SK-N-SH treated with all-trans-retinoic acid at 6 μM for 48 hours (cell line): ENCODE data around the gene KRTAP5-10.
"Not testable (repeated sequence)": the region's sequence is repeated elsewhere in the genome, so short reads cannot be mapped to it uniquely, and the experiment has no call there.

Experiments used
- ATAC-seq: fragments of 200-7000 bp; cut with Tn5 transposase; 3 replicates; pipeline ENCODE4 v1.9.1; 2020; ENCODE audit warnings: mild to moderate bottlenecking, moderate library complexity
- CSDC2 ChIP-seq: fragments of 250-450 bp; sonication (Bioruptor Pico); IDR thresholded peaks from 2 replicates; pipeline ENCODE4 v1.5.0; 2020; ENCODE audit warnings: mild to moderate bottlenecking, moderate library complexity
- ESRRG ChIP-seq: fragments of 250-450 bp; sonication (Bioruptor Pico); IDR thresholded peaks from 2 replicates; pipeline ENCODE4 v1.6.1; 2021; ENCODE audit warnings: mild to moderate bottlenecking
- OSR1 ChIP-seq: fragments of 250-450 bp; sonication (Bioruptor Pico); IDR thresholded peaks from 2 replicates; pipeline ENCODE4 v1.8.0; 2022; ENCODE audit warnings: moderate library complexity, mild to moderate bottlenecking, inconsistent platforms
- RARB ChIP-seq: fragments of 250-450 bp; sonication (Bioruptor Pico); IDR thresholded peaks from 2 replicates; pipeline ENCODE4 v1.8.0; 2021; ENCODE audit warnings: mild to moderate bottlenecking, moderate library complexity
- TOX ChIP-seq: fragments of 250-450 bp; sonication (Bioruptor Pico); IDR thresholded peaks from 2 replicates; pipeline ENCODE4 v1.8.0; 2021; ENCODE audit warnings: mild to moderate bottlenecking, moderate library complexity, borderline replicate concordance
- ZFP3 ChIP-seq: fragments of 250-450 bp; sonication (Bioruptor Pico); IDR thresholded peaks from 2 replicates; pipeline ENCODE4 v1.5.0; 2020; ENCODE audit warnings: mild to moderate bottlenecking, moderate library complexity
- TF ChIP-seq, protein P1 (sequence below): fragments of 250-450 bp; sonication (Bioruptor Pico); IDR thresholded peaks from 2 replicates; pipeline ENCODE4 v1.5.1; 2020; ENCODE audit warnings: low read depth, mild to moderate bottlenecking, moderate library complexity
- TF ChIP-seq, protein P2 (sequence below): fragments of 250-450 bp; sonication (Bioruptor Pico); IDR thresholded peaks from 2 replicates; pipeline ENCODE4 v1.8.0; 2020; ENCODE audit warnings: mild to moderate bottlenecking, moderate library complexity, borderline replicate concordance

KRTAP5-10 gene

DNA sequence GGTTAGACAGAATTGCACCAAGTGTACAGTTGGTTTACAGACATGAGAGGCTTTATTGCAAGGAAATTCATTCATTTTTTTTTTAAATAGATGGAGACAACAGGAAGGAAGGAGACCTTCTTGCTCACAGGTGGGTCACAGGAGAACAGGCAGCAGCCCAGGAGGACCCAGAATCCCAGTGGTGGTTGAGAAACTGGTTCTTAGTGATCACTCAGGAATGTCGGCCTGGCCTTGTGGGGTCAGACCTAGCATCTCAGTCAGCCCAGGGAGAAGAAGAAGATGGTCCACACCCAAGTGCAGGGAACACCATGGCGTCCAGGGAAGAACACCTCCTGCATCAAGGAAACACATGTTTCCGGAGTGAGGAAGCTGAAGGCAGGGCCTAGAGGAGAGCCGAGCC lies 16.5 kb downstream of the KRTAP5-10 start:
- ATAC-seq, result no peak
- TF ChIP-seq, protein P1, sequence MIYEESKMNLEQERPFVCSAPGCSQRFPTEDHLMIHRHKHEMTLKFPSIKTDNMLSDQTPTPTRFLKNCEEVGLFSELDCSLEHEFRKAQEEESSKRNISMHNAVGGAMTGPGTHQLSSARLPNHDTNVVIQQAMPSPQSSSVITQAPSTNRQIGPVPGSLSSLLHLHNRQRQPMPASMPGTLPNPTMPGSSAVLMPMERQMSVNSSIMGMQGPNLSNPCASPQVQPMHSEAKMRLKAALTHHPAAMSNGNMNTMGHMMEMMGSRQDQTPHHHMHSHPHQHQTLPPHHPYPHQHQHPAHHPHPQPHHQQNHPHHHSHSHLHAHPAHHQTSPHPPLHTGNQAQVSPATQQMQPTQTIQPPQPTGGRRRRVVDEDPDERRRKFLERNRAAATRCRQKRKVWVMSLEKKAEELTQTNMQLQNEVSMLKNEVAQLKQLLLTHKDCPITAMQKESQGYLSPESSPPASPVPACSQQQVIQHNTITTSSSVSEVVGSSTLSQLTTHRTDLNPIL, result no peak
- no peak for TF ChIP-seq OSR1 (CRISPR knock-in tag)
- TF ChIP-seq RARB (CRISPR knock-in tag), result no peak
- TF ChIP-seq, protein P2, sequence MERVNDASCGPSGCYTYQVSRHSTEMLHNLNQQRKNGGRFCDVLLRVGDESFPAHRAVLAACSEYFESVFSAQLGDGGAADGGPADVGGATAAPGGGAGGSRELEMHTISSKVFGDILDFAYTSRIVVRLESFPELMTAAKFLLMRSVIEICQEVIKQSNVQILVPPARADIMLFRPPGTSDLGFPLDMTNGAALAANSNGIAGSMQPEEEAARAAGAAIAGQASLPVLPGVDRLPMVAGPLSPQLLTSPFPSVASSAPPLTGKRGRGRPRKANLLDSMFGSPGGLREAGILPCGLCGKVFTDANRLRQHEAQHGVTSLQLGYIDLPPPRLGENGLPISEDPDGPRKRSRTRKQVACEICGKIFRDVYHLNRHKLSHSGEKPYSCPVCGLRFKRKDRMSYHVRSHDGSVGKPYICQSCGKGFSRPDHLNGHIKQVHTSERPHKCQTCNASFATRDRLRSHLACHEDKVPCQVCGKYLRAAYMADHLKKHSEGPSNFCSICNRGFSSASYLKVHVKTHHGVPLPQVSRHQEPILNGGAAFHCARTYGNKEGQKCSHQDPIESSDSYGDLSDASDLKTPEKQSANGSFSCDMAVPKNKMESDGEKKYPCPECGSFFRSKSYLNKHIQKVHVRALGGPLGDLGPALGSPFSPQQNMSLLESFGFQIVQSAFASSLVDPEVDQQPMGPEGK (CRISPR knock-in tag), result no peak
- TF ChIP-seq TOX (CRISPR knock-in tag), result no peak
- TF ChIP-seq, all 23 proteins: peak for 0

DNA sequence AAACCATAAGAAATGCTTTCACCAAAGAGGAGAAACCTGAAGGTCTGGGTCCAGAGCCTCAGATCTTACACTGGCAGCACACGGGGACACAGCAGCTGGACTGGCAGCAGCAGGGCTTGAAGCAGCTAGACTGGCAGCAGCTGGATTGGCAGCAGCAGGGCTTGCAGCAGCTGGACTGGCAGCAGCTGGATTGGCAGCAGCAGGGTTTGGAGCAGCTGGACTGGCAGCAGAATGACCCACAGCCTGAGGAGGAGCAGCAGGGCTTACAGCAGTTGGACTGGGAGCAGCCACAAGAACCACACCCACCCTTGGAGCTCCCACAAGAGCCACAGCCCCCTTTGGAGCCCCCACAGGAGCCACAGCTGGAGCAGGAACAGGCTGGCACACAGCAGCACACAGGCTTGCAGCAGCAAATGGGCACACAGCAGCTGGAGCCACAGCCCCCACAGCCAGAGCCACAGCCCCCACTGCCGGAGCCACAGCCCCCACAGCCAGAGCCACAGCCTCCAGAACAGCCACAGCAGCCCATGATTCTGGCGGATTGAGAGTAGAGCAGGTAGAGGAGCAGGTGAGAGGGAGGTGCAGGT lies 17.0 kb downstream of the KRTAP5-10 start, which contains the start of gene KRTAP5-11:
KRTAP5-11 (minus strand) TSS at position 567 of the 587 bp plus-strand sequence; CDS start at position 529, 38 bp downstream.
- no peak for TF ChIP-seq CSDC2 (CRISPR knock-in tag)
- TF ChIP-seq ZFP3 (CRISPR knock-in tag), result no peak
- TF ChIP-seq ESRRG (CRISPR knock-in tag), result no peak

DNA sequence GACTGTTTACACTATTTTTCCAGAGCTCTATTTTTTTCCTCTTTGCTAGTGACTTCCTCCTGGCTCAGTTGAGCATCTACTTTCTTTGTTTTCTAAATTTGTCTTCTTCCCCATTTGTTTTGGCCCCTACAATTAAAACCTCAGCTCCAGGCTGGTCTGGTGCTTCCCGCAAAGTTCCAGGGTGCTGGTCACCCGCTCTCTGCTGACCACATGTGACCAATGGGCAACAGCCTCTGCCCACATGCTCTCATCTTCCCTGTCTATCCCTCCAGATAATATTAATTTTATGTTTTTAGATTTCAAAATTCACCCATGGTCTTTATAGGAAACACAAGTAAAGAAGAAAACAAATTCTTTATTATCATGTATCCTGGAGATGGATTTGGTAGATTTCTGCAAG lies 17.6 kb downstream of the KRTAP5-10 start:
- not testable (repeated sequence) for ATAC-seq

More for the DNA sequence above, 17.0 kb downstream of the KRTAP5-10 start, which contains the start of gene KRTAP5-11:
- ATAC-seq, result no peak

DNA sequence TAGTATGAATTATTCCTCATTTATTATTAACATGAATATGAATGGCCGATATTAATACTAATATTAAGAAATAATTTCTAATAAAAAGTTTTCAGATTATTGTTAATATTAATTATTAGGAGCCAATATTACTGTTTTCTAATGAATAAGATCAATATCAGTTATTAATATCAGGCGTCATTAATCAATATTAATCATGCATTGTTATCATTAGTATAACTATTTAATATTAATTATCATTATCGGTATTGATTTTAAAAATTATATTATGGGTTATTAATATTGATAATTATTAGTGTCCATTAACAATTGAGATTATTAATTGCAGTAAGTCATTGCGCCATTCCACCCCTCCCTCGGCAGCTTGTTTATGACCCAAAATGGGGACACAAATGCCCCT lies 20.3 kb downstream of the KRTAP5-10 start:
- not testable (repeated sequence) for ATAC-seq

DNA sequence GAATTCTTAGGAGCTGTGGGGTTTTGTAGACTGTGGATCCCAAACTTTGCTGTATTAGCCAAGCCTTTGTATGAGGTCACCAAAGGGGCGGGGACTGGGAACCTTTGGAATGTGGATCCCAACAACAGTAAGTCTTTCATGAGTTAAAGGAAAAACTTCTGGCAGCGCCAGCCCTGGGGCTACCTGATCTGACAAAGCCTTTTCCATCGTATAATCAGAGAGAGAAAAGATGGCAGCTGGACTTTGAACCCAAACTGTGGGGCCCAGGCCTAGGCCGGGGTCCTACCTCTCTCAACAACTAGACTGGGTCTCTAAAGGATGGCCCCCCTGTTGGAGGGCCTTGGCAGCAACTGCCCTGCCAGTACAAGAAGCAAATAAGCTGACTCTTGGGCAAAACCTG lies 23.0 kb downstream of the KRTAP5-10 start:
- ATAC-seq, result not testable (repeated sequence)

DNA sequence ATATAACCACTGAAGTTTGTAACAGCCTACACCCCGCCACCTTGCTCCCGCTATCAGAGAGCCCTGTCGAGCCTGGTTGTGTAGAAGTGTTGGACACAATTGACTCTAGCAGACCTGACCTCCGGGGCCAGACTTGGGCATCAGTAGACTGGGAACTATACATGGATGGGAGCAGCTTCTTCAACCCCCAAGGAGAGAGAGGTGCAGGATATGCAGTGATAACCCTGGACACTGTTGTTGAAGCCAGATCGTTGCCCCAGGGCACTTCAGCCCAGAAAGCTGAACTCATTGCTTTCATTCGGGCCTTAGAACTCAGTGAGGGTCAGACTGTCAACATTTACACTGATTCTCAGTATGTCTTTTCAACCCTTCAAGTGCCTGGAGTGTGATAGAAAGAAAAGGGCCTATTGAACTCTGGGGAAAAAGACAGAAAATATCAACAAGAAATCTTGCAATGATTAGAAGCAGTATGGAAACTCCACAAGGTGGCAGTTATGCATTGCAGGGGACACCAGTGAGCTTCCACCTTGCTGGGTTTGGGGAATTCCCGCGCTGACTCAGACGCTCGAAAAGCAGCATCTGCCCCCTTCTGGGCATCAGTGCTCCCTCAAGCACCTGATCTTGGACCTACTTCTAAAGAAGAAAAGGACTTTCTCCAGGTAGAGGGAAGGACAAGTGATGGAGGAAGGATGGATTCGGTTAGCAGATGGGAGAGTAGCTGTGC lies 23.6 kb downstream of the KRTAP5-10 start:
- not testable (repeated sequence) for ATAC-seq

DNA sequence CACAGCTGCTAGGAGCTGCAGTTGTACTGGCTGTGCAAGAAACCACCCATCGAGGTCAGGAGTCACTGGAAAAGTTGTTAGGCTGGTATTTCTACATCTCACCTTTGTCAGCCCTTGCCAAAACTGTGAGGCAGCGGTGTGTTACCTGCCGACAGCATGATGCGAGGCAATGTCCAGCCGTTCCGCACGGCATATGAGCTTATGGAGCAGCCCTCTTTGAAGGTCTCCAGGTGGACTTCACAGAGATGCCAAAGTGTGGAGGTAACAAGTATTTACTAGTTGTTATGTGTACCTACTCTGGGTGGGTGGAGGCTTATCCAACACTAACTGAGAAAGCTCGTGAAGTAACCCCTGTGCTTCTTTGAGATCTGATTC lies 24.2 kb downstream of the KRTAP5-10 start:
- not testable (repeated sequence) for ATAC-seq

DNA sequence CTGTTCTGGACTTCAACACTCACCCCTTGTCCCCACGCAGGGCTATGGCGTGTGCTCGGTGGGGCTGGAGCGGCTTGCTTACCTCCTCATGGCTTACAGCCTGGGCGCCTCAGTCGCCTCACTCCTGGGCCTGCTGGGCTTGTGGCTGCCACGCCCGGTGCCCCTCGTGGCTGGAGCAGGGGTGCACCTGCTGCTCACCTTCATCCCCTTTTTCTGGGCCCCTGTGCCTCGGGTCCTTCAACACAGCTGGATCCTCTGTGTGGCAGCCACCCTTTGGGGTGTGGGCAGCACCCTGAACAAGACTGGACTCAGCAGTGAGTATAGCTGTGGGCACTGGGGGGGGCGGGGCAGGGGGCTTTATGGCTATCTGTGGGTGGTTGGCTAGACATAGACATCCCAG lies 37.9 kb downstream of the KRTAP5-10 start:
- not testable (repeated sequence) for ATAC-seq

DNA sequence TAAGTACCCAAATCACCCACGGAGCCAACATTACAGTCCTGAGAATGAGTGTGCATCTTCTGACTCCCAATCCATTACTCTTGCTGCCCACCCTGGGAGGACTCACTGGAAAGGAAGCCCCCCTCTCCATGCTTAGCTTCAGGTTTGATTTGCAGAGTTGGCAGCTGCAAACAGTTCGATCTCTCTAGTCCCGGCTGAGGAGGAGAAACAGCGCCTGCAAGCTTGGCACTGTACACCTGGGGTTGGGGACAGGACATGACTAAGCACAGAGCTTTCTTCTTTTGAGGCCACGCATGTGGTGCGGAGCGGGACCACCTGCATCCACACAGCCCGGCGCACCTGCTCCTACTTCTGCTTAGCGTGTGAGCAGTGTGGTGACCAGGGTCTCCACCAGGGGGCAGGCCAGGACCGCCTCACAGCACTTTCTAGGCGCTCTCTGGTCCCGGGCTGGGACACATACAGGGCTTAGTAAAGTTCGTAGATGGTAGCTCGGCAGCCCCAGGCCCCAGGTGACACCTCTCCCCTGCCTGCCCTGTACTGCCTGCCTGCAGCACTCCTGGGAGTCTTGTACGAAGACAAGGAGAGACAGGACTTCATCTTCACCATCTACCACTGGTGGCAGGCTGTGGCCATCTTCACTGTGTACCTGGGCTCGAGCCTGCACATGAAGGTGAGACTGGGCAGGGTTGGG lies 39.6 kb downstream of the KRTAP5-10 start:
- not testable (repeated sequence) for ATAC-seq

DNA sequence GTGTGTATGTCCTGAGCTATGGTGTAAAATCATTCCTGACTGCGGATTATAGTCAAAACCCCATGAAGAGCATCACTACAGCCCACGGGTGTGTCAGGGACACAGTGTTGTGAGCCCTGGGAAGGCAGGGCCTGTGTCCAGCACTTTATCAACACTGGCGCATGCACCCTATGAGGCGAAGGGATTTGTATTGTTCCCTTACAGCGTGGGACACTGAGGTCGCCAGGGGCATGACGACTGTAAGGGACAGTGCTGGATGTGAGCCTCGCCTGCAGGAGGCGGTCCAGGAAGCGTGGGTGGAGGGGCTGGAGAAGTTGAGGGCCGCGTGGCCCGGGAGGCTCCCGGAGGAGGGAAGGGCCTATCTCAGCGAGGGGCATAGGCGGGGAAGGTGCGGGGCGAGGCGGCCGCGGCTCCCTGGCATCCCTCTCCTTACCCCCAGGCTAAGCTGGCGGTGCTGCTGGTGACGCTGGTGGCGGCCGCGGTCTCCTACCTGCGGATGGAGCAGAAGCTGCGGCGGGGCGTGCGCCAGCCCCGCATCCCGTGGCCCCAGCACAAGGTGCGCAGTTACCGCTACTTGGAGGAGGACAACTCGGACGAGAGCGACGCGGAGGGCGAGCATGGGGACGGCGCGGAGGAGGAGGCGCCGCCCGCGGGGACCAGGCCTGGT lies 41.6 kb downstream of the KRTAP5-10 start:
- ATAC-seq, result not testable (repeated sequence)

DNA sequence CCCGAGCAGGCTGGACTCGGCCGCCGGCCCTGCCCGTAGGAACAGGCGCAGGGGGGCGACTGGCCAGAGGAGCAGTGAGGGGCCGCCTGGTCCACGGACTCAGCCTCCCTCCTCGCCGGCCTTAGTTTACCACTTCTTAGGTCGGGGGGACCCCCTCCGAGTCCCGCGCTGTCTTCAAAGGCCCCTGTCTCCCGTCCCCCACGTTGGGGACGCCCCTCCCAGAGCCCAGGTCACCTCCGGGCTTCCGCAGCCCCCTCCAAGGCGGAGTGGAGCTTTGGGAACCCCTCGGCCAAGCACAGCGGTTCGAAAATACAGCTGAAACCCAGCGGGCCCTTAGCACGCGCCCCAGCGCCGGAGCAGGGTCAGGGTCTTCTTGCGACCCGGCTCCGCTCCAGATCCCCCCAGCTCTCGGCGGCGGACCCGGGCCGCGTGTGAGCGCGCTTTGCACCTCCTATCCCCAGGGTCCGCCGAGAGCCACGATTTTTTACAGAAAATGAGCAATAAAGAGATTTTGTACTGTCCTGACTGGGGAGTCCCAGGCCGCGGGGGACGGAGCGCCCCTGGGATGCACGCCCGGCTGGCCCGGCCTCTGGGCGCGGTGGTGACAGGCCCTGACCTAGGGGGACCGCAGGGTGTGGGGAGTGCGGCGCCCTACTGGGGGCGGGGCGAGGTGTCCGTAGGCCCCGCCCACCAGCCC lies 42.3 kb downstream of the KRTAP5-10 start:
- not testable (repeated sequence) for ATAC-seq

DNA sequence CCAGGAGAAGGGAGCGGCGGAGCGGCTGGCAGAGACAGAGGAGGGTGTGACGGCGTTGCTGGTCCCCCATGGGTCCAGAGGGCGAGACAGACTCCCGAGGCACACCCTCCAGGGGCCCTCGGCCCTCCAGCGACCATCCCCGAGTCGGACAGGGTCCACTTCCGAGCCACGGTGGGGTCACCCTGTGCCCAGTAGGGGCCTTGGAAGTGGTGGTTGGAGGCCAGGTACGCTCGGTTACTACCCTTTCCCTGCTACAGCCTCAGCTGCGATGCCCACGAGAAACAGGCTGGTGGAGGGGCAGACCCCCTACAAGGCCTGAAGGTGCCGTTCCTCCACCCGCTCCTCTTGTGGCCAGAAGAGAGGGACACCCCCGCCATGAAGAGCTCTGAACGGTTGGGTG lies 42.9 kb downstream of the KRTAP5-10 start:
- not testable (repeated sequence) for ATAC-seq

DNA sequence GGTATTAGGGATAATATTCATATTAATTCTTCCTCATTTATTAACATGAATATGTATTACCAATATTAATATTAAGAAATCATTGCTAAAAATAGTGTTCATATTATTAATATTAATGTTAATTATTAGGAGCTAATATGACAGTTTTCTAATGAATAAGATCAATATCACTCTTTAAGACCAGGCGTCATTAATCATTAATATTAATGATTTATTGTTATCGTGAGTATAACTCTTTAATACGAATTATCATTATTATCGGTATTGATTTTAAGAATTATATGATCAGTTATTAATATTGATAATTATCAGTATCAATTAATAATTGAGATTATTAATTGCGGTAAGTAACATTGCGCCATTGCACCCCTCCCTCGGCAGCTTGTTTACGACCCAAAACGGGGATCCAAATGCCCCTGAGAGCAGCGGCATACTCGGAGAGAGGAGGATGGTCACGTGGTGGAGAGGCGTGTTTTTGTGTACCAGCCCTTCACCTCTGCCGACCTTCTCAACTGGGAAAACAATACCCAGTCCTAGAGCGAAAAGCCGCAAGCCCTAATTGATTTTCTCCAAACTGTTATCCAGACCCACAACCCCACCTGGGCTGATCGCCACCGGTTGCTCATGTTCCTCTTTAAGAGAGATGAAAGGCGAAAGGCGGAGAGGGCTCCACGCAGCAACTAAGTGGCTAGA lies 46.0 kb downstream of the KRTAP5-10 start:
- not testable (repeated sequence) for ATAC-seq

DNA sequence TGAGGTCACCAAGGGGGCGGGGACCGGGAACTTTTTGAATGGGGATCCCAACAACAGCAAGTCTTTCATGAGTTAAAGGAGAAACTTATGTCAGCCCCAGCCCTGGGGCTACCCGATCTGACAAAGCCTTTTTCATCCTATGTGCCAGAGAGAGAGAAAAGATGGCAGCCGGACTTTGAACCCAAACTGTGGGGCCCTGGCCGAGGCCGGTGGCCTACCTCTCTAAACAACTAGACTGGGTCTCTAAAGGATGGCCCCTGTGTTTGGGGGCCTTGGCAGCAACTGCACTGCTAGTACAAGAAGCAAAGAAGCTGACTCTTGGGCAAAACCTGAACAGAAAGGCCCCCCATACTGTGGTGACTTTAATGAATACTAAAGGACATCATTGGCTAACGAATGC lies 48.6 kb downstream of the KRTAP5-10 start:
- ATAC-seq, result not testable (repeated sequence)

DNA sequence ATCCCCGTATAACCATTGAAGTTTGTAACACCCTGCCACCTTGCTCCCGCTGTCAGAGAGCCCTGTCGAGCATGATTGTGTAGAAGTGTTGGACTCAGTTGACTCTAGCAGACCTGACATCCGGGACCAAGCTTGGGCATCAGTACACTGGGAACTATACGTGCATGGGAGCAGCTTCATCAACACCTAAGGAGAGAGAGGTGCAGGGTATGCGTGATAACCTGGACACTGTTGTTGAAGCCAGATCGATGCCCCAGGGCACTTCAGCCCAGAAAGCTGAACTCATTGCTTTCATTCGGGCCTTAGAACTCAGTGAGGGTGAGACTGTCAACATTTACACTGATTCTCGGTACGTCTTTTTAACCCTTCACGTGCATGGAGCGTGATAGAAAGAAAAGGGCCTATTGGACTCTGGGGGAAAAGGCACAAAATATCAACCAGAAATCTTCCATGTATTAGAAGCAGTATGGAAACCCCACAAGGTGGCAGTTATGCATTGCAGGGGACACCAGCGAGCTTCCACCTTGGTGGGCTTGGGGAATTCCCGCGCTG lies 49.1 kb downstream of the KRTAP5-10 start:
- ATAC-seq, result not testable (repeated sequence)

DNA sequence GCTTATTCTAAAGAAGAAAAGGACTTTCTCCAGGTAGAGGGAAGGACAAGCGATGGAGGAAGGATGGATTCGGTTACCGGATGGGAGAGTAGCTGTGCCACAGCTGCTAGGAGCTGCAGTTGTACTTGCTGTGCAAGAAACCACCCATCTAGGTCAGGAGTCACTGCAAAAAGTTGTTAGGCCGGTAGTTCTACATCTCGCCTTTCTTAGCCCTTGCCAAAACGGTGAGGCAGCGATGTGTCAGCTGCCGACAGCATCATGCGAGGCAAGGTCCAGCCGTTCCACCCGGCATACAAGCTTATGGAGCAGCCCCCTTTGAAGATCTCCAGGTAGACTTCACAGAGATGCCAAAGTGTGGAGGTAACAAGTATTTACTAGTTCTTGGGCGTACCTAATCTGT lies 49.6 kb downstream of the KRTAP5-10 start:
- not testable (repeated sequence) for ATAC-seq
